Hepatocyte (in vitro differentiated cells): ENCODE measurements around the gene C18orf63.

ENCODE experiments used
- CTCF ChIP-seq: fragments of 200-600 bp; sonication (generic); IDR thresholded peaks from 2 replicates; pipeline ENCODE4 v1.5.1; 2016; ENCODE audit warnings: antibody characterized with exemption, mild to moderate bottlenecking; ENCODE audit not compliant: poor library complexity
- EZH2 ChIP-seq: fragments of 200-600 bp; sonication (generic); IDR thresholded peaks from 2 replicates; pipeline ENCODE4 v1.6.1; 2016; ENCODE audit warnings: antibody characterized with exemption, mild to moderate bottlenecking, borderline replicate concordance
- EZH2phosphoT487 ChIP-seq: fragments of 200-600 bp; sonication (generic); IDR thresholded peaks from one replicate; pipeline ENCODE4 v1.6.1; 2018; ENCODE audit warnings: antibody characterized with exemption, mild to moderate bottlenecking, low read depth, moderate library complexity; ENCODE audit not compliant: unreplicated experiment, severe bottlenecking

GRCh38 chr18:74389171-74389927 lies 73.7 kb downstream of the C18orf63 start:
- TF ChIP-seq EZH2 (no peak), CTCF (no peak), EZH2phosphoT487 (no peak)
